Lower lobe of right lung (tissue), 2 donors: Measurements from ENCODE around the gene UBE3A. TPM values are rescaled to one million over a fixed set of nuclear protein-coding genes. Genes with fewer than 3 reads are reported as not detected.
A peak's percentile ranks its signal among the peaks of the same experiment; 100 is the strongest.

ENCODE experiments used
- ATAC-seq, 2 donors: fragments of 200-7000 bp; cut with Tn5 transposase; one replicate each; pipeline ENCODE4 v1.9.1; 2020 to 2022; ENCODE audit warnings: mild to moderate bottlenecking in 2 of 2, moderate library complexity in 2 of 2
- DNase-seq: peaks from one replicate; pipeline ENCODE4 v3.0.0-alpha.2; 2020
- H3K27ac ChIP-seq: fragments of 200-600 bp; one replicate; pipeline ENCODE4 v1.8.0; 2022
- H3K27me3 ChIP-seq: fragments of 200-600 bp; one replicate; pipeline ENCODE4 v1.8.0; 2022; ENCODE audit warnings: low read depth
- H3K36me3 ChIP-seq: fragments of 200-600 bp; one replicate; pipeline ENCODE4 v1.8.0; 2022; ENCODE audit warnings: mild to moderate bottlenecking
- H3K4me1 ChIP-seq: fragments of 200-600 bp; one replicate; pipeline ENCODE4 v1.8.0; 2022
- H3K4me3 ChIP-seq: fragments of 200-600 bp; one replicate; pipeline ENCODE4 v1.8.0; 2022; ENCODE audit warnings: mild to moderate bottlenecking
- H3K9me3 ChIP-seq: fragments of 200-600 bp; one replicate; pipeline ENCODE4 v1.8.0; 2022
- CTCF ChIP-seq: fragments of 200-600 bp; IDR thresholded peaks from one replicate; pipeline ENCODE4 v1.8.0; 2022; ENCODE audit warnings: antibody characterized with exemption, mild to moderate bottlenecking
- intact Hi-C: fragments of 100-400 bp; cut with DNase I; formaldehyde crosslinking; loops from one replicate; pipeline ENCODE4 v1.11.0; 2022
- total RNA-seq: library from RNA; stranded (reverse); fragmentation: NEBNext Ultra II Directional; extraction: Animal tissue kit (Norgen Biotek cat#: 25700); gene quantifications from one replicate; pipeline ENCODE4 v1.2.1, GENCODE V29; 2021
- donor health status: DM: no; HTN: yes; CAD: no; lungs with severe emphysema.

Gene UBE3A
- total RNA-seq, 1 donor from 2014 or later = 86.1 TPM

DNA sequence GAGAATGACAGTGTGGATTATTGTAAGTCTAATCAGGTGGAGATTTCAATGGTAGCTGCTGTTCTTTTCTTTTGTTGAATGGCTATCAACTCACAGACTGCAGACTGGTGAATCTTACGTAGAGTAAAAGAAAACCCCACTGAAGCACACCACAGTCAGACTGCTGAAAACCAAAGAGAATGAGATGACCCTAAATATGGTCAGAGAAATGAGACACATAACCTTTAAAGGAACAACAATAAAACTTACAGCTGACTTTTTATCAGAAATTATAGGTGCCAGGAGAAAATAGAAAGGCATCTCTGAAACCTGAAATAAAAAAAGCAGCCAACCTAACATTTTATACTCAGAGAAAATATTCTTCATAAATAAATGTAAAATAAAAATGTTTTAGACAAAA, 12.7 kb upstream of the UBE3A start:
- H3K4me3 ChIP-seq = no peak overlapping the region
- ATAC-seq (no peak), DNase-seq (no peak)
- H3K27me3 ChIP-seq = no peaks in the 10 kb centered on the region
- no peak overlapping the region for H3K27ac ChIP-seq
- TF ChIP-seq CTCF = no peak
- no peaks in the 10 kb centered on the region for H3K36me3 ChIP-seq
- H3K4me1 ChIP-seq = no peaks in the 10 kb centered on the region
- no peaks in the 10 kb centered on the region for H3K9me3 ChIP-seq
- intact Hi-C loops = no loop called here

- intact Hi-C loops = no loop called here
- H3K4me1 ChIP-seq = no peaks in the 10 kb centered on the region
- DNase-seq (no peak), ATAC-seq (no peak)
- no peaks in the 10 kb centered on the region for H3K36me3 ChIP-seq
- H3K27me3 ChIP-seq = no peaks in the 10 kb centered on the region
- H3K27ac ChIP-seq = no peak overlapping the region
- TF ChIP-seq CTCF = no peak
- no peaks in the 10 kb centered on the region for H3K9me3 ChIP-seq
- no peak overlapping the region for H3K4me3 ChIP-seq
Observed at GRCh38 chr15:25450163-25450562, 11.3 kb upstream of the UBE3A start.

GRCh38 chr15:25446076-25446475, 7.3 kb upstream of the UBE3A start:
- DNase-seq = no peak
- Histone ChIP-seq H3K36me3 (no peaks in the 10 kb centered on the region), H3K4me1 (no peaks in the 10 kb centered on the region), H3K9me3 (no peaks in the 10 kb centered on the region), H3K27me3 (no peaks in the 10 kb centered on the region), H3K27ac (no peak overlapping the region), H3K4me3 (no peak overlapping the region)
- no peak for TF ChIP-seq CTCF
- no peak for ATAC-seq
- intact Hi-C loops = no loop called here

- Histone ChIP-seq H3K27me3 (no peaks in the 10 kb centered on the region), H3K4me1 (no peaks in the 10 kb centered on the region), H3K36me3 (no peaks in the 10 kb centered on the region), H3K27ac (no peak overlapping the region), H3K9me3 (no peaks in the 10 kb centered on the region), H3K4me3 (no peak overlapping the region)
- TF ChIP-seq CTCF = no peak
- intact Hi-C loops = no loop called here
- ATAC-seq = no peak
- no peak for DNase-seq
Observed at GRCh38 chr15:25445412-25445811, 6.6 kb upstream of the UBE3A start.

DNA sequence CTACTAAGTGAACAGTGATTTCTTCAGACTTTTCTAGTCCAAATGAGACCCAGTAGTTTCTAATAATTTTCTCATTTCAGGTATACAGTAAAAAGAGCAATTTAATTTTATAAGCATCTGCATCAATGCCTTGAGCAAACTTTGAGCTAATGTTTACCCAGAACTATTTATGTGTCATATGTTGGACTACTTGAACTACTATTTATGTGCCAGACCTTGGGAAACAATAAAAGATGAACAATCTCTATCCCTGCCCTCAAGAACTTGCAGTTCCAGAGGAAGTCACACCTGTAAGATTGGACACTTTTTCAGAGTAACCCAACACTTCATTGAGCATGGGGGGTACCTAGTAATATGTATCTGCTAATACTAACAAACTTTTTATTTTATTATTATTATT, 2.3 kb upstream of the UBE3A start:
- Histone ChIP-seq H3K36me3 (no peaks in the 10 kb centered on the region), H3K4me1 (peaks cover 16% of the 10 kb centered on the region), H3K4me3 (no peak overlapping the region), H3K27me3 (no peaks in the 10 kb centered on the region), H3K27ac (no peak overlapping the region), H3K9me3 (no peaks in the 10 kb centered on the region)
- DNase-seq (no peak), ATAC-seq (no peak)
- no peak for TF ChIP-seq CTCF
- intact Hi-C loops = no loop called here

- H3K36me3 ChIP-seq = no peaks in the 10 kb centered on the region
- peak overlapping the region; percentile 94 for H3K4me3 ChIP-seq
- DNase-seq (no peak), ATAC-seq (peak; percentile 1 to 29)
- H3K27ac ChIP-seq = peak overlapping the region; percentile 98
- H3K9me3 ChIP-seq = no peaks in the 10 kb centered on the region
- H3K27me3 ChIP-seq = no peaks in the 10 kb centered on the region
- H3K4me1 ChIP-seq = peaks cover 24% of the 10 kb centered on the region
- no peak for TF ChIP-seq CTCF
- intact Hi-C loops = no loop called here
Observed at GRCh38 chr15:25439369-25439836, 579 bp upstream of the UBE3A start.
